ENCODE measurements around the gene STARD3. TPM values are rescaled to one million over a fixed set of nuclear protein-coding genes. Genes with fewer than 3 reads are reported as not detected.

The STARD3 gene
- total RNA-seq, 1 donor from 2014 or later, result 51.2 TPM

DNA sequence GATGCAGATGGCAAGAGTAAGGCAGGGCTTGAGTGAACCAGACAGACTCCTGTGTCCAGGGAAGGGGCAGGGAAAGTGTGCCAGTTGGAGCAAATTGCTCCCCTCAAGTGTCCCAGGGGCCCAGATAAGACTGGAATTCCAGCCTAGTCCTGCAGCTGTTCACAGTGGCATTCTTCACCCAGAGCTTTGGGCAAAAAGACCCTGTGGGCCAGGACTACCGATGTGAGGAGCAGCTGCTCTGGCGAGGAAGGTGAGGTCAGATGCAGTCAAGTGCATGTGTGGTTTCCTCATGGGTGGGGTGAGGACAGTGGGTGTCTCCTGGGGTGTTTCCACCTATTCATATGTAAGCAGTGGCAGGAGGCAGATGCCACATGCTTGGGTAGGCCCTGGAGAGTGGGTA, 43.6 kb upstream of the STARD3 start:
- Mint-ChIP-seq H3K27me3 (ENCODE audit: low read depth, unreplicated experiment) (peaks cover 89% of the 10 kb centered on the region), H3K9me3 (ENCODE audit: unreplicated experiment) (peaks cover 7% of the 10 kb centered on the region), H3K36me3 (ENCODE audit: low read depth, unreplicated experiment) (no peaks in the 10 kb centered on the region), H3K4me3 (ENCODE audit: unreplicated experiment) (no peak overlapping the region), H3K27ac (ENCODE audit: unreplicated experiment) (no peak overlapping the region), H3K4me1 (ENCODE audit: low read depth, unreplicated experiment) (peaks cover 1% of the 10 kb centered on the region)
- Histone ChIP-seq H3K4me3 (ENCODE audit: insufficient read depth, low read depth, low read length) (no peak overlapping the region), H3K36me3 (ENCODE audit: insufficient read depth, low read length) (no peaks in the 10 kb centered on the region), H4K20me1 (ENCODE audit: insufficient read depth, low read length) (peaks cover 11% of the 10 kb centered on the region), H3K9me3 (ENCODE audit: insufficient read depth, low read depth, low read length) (no peaks in the 10 kb centered on the region), H3K4me1 (ENCODE audit: insufficient read depth, low read length) (no peaks in the 10 kb centered on the region), H2AFZ (ENCODE audit: low read depth, low read length) (no peak overlapping the region), H3K27ac (ENCODE audit: low read depth, low read length) (no peak overlapping the region), H3K9ac (ENCODE audit: low read length) (no peak overlapping the region), H3K27me3 (ENCODE audit: insufficient read depth, low read length) (peaks cover 52% of the 10 kb centered on the region), H3K79me2 (ENCODE audit: insufficient read depth, low read length) (no peaks in the 10 kb centered on the region), H3K4me2 (ENCODE audit: low read length) (no peak overlapping the region)
- no peak for TF ChIP-seq EZH2 (IDR thresholded peaks at IDR 0.05; ENCODE audit: insufficient read depth, low read length)
- DNase-seq (ENCODE audit: low read depth) (no peak), FAIRE-seq (no peak)

DNA sequence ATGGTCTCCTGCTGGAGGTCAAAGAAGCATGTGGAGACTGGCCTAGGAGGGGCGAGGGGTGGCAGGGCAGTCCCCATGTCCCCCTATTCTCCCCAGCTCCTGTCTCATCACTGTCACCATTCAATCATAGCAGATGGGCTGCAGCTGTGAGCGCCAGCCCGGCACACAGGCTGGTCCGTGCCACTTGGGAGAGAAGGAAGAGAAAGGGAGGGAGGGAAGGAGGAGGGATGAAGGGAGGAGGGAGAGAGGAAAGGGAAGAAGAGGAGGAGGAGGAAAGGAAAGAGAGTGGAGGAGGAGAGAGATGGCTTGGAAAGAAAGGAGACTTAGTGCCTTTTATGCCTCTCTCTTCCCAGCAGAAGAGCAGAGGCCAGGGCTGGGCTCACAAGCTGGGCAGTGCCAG, 41.6 kb upstream of the STARD3 start:
- peaks cover 71% of the 10 kb centered on the region for H3K27me3 ChIP-seq (ENCODE audit: insufficient read depth, low read length)
- no peak overlapping the region for H3K4me2 ChIP-seq (ENCODE audit: low read length)
- FAIRE-seq (no peak), DNase-seq (ENCODE audit: low read depth) (no peak)
- H3K36me3 ChIP-seq (ENCODE audit: insufficient read depth, low read length), result no peaks in the 10 kb centered on the region
- H3K4me1 Mint-ChIP-seq (ENCODE audit: low read depth, unreplicated experiment), result peaks cover 1% of the 10 kb centered on the region
- no peak overlapping the region for H3K9ac ChIP-seq (ENCODE audit: low read length)
- peaks cover 25% of the 10 kb centered on the region for H4K20me1 ChIP-seq (ENCODE audit: insufficient read depth, low read length)
- H3K27me3 Mint-ChIP-seq (ENCODE audit: low read depth, unreplicated experiment), result peaks cover 91% of the 10 kb centered on the region
- TF ChIP-seq, protein P1, sequence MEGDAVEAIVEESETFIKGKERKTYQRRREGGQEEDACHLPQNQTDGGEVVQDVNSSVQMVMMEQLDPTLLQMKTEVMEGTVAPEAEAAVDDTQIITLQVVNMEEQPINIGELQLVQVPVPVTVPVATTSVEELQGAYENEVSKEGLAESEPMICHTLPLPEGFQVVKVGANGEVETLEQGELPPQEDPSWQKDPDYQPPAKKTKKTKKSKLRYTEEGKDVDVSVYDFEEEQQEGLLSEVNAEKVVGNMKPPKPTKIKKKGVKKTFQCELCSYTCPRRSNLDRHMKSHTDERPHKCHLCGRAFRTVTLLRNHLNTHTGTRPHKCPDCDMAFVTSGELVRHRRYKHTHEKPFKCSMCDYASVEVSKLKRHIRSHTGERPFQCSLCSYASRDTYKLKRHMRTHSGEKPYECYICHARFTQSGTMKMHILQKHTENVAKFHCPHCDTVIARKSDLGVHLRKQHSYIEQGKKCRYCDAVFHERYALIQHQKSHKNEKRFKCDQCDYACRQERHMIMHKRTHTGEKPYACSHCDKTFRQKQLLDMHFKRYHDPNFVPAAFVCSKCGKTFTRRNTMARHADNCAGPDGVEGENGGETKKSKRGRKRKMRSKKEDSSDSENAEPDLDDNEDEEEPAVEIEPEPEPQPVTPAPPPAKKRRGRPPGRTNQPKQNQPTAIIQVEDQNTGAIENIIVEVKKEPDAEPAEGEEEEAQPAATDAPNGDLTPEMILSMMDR (IDR thresholded peaks at IDR 0.05; ENCODE audit: insufficient read depth, low read depth, low read length), result no peak
- TF ChIP-seq EZH2 (IDR thresholded peaks at IDR 0.05; ENCODE audit: insufficient read depth, low read length), result peak; percentile 35
- no peak overlapping the region for H2AFZ ChIP-seq (ENCODE audit: low read depth, low read length)
- H3K27ac ChIP-seq (ENCODE audit: low read depth, low read length), result no peak overlapping the region
- H3K9me3 Mint-ChIP-seq (ENCODE audit: unreplicated experiment), result peaks cover 7% of the 10 kb centered on the region
- H3K36me3 Mint-ChIP-seq (ENCODE audit: low read depth, unreplicated experiment), result no peaks in the 10 kb centered on the region
- no peak overlapping the region for H3K4me3 Mint-ChIP-seq (ENCODE audit: unreplicated experiment)
- no peak overlapping the region for H3K4me3 ChIP-seq (ENCODE audit: insufficient read depth, low read depth, low read length)
- H3K27ac Mint-ChIP-seq (ENCODE audit: unreplicated experiment), result no peak overlapping the region
- no peaks in the 10 kb centered on the region for H3K9me3 ChIP-seq (ENCODE audit: insufficient read depth, low read depth, low read length)
- H3K4me1 ChIP-seq (ENCODE audit: insufficient read depth, low read length), result no peaks in the 10 kb centered on the region
- H3K79me2 ChIP-seq (ENCODE audit: insufficient read depth, low read length), result no peaks in the 10 kb centered on the region

DNA sequence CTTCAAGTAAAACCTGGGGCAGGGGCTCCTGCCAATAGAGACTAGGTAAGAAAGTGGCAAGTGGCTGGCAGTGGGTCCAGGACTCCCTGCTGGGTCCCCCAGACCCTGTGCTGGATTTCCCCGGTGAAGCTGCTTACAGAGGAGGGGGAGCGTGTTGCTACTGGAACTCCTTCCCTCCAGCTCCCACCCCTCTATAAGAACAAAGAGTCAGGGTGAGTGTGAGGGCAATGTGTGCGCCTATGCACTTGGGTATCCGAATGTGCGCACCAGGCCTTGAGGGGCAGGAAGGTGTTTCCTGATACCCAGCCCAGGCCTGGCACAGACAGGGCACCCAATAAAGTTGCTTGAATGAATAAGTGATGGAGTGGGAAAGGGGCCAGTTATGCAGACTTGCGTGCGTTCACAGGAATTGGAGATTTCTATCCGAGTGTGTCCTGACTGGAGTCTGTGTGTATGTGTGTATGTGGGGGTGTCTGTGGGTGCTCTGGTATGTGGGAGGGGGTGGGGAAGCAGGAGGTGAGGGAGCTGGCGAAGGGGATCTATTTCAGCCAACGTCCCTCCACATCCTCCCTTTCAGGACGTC, 40.9 kb upstream of the STARD3 start:
- Histone ChIP-seq H3K27ac (ENCODE audit: low read depth, low read length) (no peak overlapping the region), H3K4me3 (ENCODE audit: insufficient read depth, low read depth, low read length) (no peak overlapping the region), H4K20me1 (ENCODE audit: insufficient read depth, low read length) (peaks cover 32% of the 10 kb centered on the region), H3K4me1 (ENCODE audit: insufficient read depth, low read length) (no peaks in the 10 kb centered on the region), H3K9me3 (ENCODE audit: insufficient read depth, low read depth, low read length) (no peaks in the 10 kb centered on the region), H3K79me2 (ENCODE audit: insufficient read depth, low read length) (no peaks in the 10 kb centered on the region), H3K36me3 (ENCODE audit: insufficient read depth, low read length) (no peaks in the 10 kb centered on the region), H3K9ac (ENCODE audit: low read length) (no peak overlapping the region), H3K4me2 (ENCODE audit: low read length) (no peak overlapping the region), H2AFZ (ENCODE audit: low read depth, low read length) (no peak overlapping the region), H3K27me3 (ENCODE audit: insufficient read depth, low read length) (peaks cover 75% of the 10 kb centered on the region)
- FAIRE-seq (no peak), DNase-seq (ENCODE audit: low read depth) (no peak)
- TF ChIP-seq, protein P1 (IDR thresholded peaks at IDR 0.05; ENCODE audit: insufficient read depth, low read depth, low read length), result no peak
- no peak overlapping the region for H3K4me3 Mint-ChIP-seq (ENCODE audit: unreplicated experiment)
- H3K36me3 Mint-ChIP-seq (ENCODE audit: low read depth, unreplicated experiment), result peaks cover under 1% of the 10 kb centered on the region
- peaks cover 7% of the 10 kb centered on the region for H3K9me3 Mint-ChIP-seq (ENCODE audit: unreplicated experiment)
- peaks cover 92% of the 10 kb centered on the region for H3K27me3 Mint-ChIP-seq (ENCODE audit: low read depth, unreplicated experiment)
- no peak overlapping the region for H3K27ac Mint-ChIP-seq (ENCODE audit: unreplicated experiment)
- H3K4me1 Mint-ChIP-seq (ENCODE audit: low read depth, unreplicated experiment), result peaks cover 1% of the 10 kb centered on the region
